HepG2 (cell line): ENCODE data around the gene SLC2A10. TPM values are rescaled to one million over a fixed set of nuclear protein-coding genes. Genes with fewer than 3 reads are reported as not detected.

Experiments
- CHCHD3 ChIP-seq: sonication (generic); formaldehyde crosslinking; IDR thresholded peaks from 2 replicates; pipeline ENCODE4 v1.8.0; 2022; ENCODE audit warnings: mild to moderate bottlenecking, missing genetic modification reagents, moderate library complexity
- FLYWCH1 ChIP-seq: sonication (generic); formaldehyde crosslinking; IDR thresholded peaks from 2 replicates; pipeline ENCODE4 v1.8.1; 2023; ENCODE audit warnings: mild to moderate bottlenecking, missing genetic modification reagents
- KLF9 ChIP-seq: IDR thresholded peaks from 2 replicates; pipeline ENCODE4 v1.6.1; 2016; ENCODE audit warnings: low read depth
- PHF20 ChIP-seq: sonication (generic); formaldehyde crosslinking; IDR thresholded peaks from 2 replicates; pipeline ENCODE4 v1.5.0; 2020; ENCODE audit warnings: mild to moderate bottlenecking, missing genetic modification reagents
- PPARG ChIP-seq: conservative IDR thresholded peaks from 2 replicates; pipeline ENCODE4 v1.6.1; 2016; ENCODE audit warnings: missing biosample characterization, missing genetic modification reagents
- THYN1 ChIP-seq: sonication (generic); formaldehyde crosslinking; IDR thresholded peaks from 2 replicates; pipeline ENCODE4 v1.8.1; 2023; ENCODE audit warnings: low read depth, mild to moderate bottlenecking, moderate library complexity, missing genetic modification reagents, borderline replicate concordance
- ZMAT3 ChIP-seq: sonication (generic); formaldehyde crosslinking; conservative IDR thresholded peaks from 2 replicates; pipeline ENCODE4 v1.7.0; 2021; ENCODE audit warnings: missing genetic modification reagents
- ZNF160 ChIP-seq: sonication (generic); formaldehyde crosslinking; IDR thresholded peaks from 2 replicates; pipeline ENCODE4 v1.8.0; 2022; ENCODE audit warnings: mild to moderate bottlenecking, inconsistent platforms, missing genetic modification reagents
- ZNF549 ChIP-seq: sonication (generic); formaldehyde crosslinking; IDR thresholded peaks from 2 replicates; pipeline ENCODE4 v1.5.0; 2020; ENCODE audit warnings: missing genetic modification reagents
- polyA plus RNA-seq, 8 experiments: library from polyadenylated mRNA; depleted of rRNA in 3 of 8; stranded (reverse) in 7 of 8; unstranded in 1 of 8; fragments of >200 nt; fragmentation: Illumina TruSeq in 4 of 8; extraction: Trizol in 4 of 8; gene quantifications; 2 replicates each; pipeline versions ENCODE4 v1.2.1 to v1.2.3, GENCODE V29; 2011 to 2016; ENCODE audit warnings: low read depth in 4 of 8, missing spikeins in 1 of 8, mixed read lengths in 1 of 8; ENCODE audit not compliant: insufficient read depth in 1 of 8
- total RNA-seq, 5 experiments: library from RNA; depleted of rRNA; stranded (reverse); fragments of >200 nt; fragmentation: Illumina TruSeq; extraction: Trizol; gene quantifications; 2 replicates each; pipeline ENCODE4 v1.2.3, GENCODE V29; 2016; ENCODE audit warnings: low read depth in 1 of 5
- TF ChIP-seq, protein P1 (sequence below): sonication (generic); formaldehyde crosslinking; IDR thresholded peaks from 2 replicates; pipeline ENCODE4 v1.8.1; 2022; ENCODE audit warnings: low read depth, mild to moderate bottlenecking, missing genetic modification reagents
- TF ChIP-seq, protein P2 (sequence below): sonication (generic); formaldehyde crosslinking; conservative IDR thresholded peaks from 2 replicates; pipeline ENCODE4 v1.8.0; 2022; ENCODE audit warnings: missing genetic modification reagents
- TF ChIP-seq, protein P3 (sequence below): sonication (generic); formaldehyde crosslinking; IDR thresholded peaks from 2 replicates; pipeline ENCODE4 v1.4.0; 2020; ENCODE audit warnings: missing genetic modification reagents, borderline replicate concordance
- TF ChIP-seq, protein P4 (sequence below): sonication (generic); formaldehyde crosslinking; IDR thresholded peaks from 2 replicates; pipeline ENCODE4 v1.4.0; 2020; ENCODE audit warnings: missing genetic modification reagents, low read depth, mild to moderate bottlenecking, borderline replicate concordance
- TF ChIP-seq, protein P5 (sequence below): sonication (generic); formaldehyde crosslinking; conservative IDR thresholded peaks from 2 replicates; pipeline ENCODE4 v1.8.0; 2022; ENCODE audit warnings: mild to moderate bottlenecking, moderate library complexity, missing genetic modification reagents

The SLC2A10 gene
- total and polyA plus RNA-seq, 2 of the 13 experiments (the other 11 are each of a cell fraction or from before 2014, with no cell fraction given): 16.0 to 18.4 TPM

DNA sequence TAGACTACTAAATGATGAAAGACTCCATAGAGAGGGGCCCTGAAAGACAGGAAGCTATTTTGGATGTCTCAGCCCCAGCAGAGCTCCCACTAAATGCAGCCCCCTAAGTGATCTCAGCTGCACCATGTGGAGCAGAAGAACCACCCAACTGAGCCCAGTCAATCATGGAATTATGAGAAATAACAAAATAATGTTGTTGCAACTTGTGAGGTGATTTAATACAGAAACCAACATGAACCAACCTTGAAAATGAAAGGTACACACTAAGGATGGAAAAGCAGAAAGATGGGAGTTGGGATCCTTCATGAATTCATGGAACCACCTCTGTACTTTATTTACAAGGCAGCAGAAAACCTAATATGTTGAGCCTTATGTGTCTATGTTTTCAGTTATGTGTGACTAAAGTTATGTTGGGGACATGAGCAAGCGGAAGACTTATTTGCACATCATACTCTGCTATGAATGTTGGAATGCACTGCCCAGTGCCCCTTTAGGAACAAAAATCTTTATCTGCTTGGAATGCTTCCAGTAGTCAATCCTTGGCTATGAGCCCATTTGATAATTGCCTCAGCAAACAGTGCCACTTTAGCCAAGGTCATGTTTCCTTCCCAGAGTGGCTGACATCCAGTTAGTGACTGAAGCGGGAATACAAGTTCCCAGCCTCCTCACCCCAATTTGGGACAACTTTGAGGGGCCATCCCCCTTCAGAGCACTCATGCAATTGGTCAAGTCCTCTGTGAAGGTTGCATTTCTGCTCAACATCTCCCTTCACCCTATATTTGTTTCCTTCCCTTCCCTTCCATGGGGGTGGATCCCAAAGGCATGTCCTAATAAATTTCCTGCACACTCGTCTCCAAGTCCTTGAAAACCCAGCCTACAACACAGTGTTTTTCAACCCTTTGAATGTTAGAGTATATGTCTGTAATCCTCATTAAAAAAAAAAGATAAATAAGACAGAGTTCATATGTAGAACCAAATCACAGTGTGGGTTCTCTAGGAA, 38.6 kb upstream of the SLC2A10 start (continued):
- TF ChIP-seq, protein P1, sequence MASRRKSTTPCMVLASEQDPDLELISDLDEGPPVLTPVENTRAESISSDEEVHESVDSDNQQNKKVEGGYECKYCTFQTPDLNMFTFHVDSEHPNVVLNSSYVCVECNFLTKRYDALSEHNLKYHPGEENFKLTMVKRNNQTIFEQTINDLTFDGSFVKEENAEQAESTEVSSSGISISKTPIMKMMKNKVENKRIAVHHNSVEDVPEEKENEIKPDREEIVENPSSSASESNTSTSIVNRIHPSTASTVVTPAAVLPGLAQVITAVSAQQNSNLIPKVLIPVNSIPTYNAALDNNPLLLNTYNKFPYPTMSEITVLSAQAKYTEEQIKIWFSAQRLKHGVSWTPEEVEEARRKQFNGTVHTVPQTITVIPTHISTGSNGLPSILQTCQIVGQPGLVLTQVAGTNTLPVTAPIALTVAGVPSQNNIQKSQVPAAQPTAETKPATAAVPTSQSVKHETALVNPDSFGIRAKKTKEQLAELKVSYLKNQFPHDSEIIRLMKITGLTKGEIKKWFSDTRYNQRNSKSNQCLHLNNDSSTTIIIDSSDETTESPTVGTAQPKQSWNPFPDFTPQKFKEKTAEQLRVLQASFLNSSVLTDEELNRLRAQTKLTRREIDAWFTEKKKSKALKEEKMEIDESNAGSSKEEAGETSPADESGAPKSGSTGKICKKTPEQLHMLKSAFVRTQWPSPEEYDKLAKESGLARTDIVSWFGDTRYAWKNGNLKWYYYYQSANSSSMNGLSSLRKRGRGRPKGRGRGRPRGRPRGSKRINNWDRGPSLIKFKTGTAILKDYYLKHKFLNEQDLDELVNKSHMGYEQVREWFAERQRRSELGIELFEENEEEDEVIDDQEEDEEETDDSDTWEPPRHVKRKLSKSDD (CRISPR knock-in tag): peak; percentile 71; the same call in 1 of the 2 replicates
- TF ChIP-seq, protein P2, sequence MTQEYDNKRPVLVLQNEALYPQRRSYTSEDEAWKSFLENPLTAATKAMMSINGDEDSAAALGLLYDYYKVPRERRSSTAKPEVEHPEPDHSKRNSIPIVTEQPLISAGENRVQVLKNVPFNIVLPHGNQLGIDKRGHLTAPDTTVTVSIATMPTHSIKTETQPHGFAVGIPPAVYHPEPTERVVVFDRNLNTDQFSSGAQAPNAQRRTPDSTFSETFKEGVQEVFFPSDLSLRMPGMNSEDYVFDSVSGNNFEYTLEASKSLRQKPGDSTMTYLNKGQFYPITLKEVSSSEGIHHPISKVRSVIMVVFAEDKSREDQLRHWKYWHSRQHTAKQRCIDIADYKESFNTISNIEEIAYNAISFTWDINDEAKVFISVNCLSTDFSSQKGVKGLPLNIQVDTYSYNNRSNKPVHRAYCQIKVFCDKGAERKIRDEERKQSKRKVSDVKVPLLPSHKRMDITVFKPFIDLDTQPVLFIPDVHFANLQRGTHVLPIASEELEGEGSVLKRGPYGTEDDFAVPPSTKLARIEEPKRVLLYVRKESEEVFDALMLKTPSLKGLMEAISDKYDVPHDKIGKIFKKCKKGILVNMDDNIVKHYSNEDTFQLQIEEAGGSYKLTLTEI (CRISPR knock-in tag): no peak
- TF ChIP-seq, protein P3, sequence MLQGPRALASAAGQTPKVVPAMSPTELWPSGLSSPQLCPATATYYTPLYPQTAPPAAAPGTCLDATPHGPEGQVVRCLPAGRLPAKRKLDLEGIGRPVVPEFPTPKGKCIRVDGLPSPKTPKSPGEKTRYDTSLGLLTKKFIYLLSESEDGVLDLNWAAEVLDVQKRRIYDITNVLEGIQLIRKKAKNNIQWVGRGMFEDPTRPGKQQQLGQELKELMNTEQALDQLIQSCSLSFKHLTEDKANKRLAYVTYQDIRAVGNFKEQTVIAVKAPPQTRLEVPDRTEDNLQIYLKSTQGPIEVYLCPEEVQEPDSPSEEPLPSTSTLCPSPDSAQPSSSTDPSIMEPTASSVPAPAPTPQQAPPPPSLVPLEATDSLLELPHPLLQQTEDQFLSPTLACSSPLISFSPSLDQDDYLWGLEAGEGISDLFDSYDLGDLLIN: no peak
- TF ChIP-seq, protein P4, sequence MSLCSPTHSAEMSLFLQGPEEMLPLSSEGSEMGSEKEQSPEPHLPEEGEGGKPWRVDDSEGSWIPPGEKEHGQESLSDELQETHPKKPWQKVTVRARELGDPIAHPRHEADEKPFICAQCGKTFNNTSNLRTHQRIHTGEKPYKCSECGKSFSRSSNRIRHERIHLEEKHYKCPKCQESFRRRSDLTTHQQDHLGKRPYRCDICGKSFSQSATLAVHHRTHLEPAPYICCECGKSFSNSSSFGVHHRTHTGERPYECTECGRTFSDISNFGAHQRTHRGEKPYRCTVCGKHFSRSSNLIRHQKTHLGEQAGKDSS (CRISPR knock-in tag): peak; percentile 87; the same call in 1 of the 2 replicates
- TF ChIP-seq, protein P5, sequence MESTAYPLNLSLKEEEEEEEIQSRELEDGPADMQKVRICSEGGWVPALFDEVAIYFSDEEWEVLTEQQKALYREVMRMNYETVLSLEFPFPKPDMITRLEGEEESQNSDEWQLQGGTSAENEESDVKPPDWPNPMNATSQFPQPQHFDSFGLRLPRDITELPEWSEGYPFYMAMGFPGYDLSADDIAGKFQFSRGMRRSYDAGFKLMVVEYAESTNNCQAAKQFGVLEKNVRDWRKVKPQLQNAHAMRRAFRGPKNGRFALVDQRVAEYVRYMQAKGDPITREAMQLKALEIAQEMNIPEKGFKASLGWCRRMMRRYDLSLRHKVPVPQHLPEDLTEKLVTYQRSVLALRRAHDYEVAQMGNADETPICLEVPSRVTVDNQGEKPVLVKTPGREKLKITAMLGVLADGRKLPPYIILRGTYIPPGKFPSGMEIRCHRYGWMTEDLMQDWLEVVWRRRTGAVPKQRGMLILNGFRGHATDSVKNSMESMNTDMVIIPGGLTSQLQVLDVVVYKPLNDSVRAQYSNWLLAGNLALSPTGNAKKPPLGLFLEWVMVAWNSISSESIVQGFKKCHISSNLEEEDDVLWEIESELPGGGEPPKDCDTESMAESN: peak; percentile 83
- TF ChIP-seq ZMAT3 (peak; percentile 58; the same call in 1 of the 2 replicates), CHCHD3 (no peak), PHF20 (no peak), FLYWCH1 (CRISPR knock-in tag) (no peak), KLF9 (CRISPR knock-in tag) (peak; percentile 87), ZNF549 (CRISPR knock-in tag) (no peak), PPARG (CRISPR knock-in tag) (peak; percentile 92), ZNF160 (no peak; the same call in 1 of the 2 replicates), THYN1 (CRISPR knock-in tag) (no peak)
